Raji (cell line): Measurements from ENCODE around the gene MEF2B.

ENCODE experiments used
- POLR2A ChIP-seq: IDR thresholded peaks from 2 replicates; pipeline ENCODE4 v1.6.1; 2011; ENCODE audit warnings: low read depth, low read length, control low read depth; ENCODE audit not compliant: insufficient read depth

Gene MEF2B

DNA sequence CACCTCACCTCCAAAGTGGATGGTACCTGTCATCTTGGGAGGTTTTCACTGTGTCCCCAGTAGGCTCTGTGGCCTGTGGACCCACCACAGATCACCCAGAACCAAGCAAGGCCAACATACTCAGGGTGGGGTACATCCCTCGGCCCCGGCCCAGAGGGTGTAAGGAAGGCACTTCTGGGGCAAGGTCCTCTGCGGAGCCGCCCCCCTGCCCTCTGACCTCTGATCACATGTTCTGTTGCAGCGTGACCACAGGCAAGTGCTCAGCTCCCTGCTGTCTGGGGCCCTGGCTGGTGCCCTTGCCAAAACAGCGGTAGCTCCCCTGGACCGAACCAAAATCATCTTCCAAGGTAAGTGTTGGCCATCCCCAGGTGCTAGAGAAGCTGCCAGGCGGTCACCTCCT is 68.5 kb downstream of the MEF2B start:
- TF ChIP-seq POLR2A = no peak

DNA sequence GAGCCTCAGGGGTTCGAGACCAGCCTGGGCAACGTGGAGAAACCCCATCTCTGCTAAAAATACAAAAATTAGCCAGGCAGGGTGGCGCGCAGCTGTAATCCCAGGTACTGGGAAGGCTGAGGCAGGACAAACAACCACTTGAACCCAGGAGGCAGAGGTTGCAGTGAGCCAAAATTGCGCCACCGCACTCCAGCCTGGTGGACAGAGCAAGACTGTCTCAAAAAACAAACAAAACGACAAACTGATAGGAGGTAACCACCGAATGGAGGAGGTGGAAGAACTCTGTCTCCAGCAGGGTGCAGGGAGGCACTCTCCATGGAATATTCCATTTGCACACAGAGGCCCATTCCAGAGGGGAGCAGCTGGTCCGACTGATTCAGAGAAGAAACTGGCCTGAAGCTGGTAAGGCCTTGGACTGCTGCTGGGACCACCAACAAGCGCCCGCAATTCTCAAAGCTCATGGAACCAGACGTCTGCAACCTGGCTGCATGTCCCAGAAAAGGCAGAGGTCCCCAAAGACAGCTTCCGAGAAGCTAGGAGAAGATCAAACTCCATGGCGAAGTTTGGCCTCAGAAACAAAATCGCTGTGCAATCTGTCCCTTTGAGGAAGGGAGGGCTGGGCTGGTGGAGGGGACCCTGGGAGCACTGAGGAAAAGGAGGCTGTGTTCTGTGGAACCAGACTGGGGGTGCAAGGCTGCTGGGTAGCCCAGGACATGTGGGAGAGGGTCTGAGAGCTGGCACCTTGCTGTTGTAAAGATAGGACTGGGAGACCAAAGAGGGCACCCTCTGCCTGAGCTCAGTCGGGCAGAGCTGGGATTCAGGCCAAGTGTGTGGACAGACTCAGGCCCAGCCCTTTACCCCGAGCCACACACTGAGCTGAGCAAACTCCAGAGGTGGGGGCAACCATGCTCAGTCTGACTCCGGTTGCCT is 71.1 kb downstream of the MEF2B start:
- no peak for TF ChIP-seq POLR2A

DNA sequence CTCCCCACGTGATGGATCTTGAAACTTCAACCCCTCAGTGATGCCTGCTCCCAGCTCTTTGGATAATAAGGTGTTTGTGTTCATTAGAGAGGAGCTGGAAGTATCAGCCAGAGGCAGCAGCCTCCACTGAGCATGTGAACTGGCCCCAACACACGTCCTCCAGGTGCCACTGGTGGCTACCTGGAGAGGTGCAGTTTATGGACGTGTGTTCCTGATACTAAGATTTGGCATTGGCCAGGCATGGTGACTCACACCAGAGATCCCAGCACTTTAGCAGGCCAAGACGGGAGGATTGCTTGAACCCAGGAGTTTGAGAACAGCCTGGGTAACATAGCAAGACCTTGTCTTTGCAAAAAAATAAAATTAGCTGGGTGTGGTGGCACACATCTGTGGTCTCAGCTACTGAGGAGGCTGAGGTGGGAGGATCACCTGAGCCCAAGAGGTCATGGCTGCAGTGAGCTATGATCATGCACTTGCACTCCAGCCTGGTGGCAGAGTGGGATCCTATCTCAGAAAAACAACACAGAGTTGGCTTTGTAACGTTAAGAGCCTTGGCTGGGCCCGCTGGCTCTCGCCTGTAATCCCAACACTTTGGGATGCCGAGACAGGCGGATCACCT is 71.9 kb downstream of the MEF2B start:
- TF ChIP-seq POLR2A = no peak

DNA sequence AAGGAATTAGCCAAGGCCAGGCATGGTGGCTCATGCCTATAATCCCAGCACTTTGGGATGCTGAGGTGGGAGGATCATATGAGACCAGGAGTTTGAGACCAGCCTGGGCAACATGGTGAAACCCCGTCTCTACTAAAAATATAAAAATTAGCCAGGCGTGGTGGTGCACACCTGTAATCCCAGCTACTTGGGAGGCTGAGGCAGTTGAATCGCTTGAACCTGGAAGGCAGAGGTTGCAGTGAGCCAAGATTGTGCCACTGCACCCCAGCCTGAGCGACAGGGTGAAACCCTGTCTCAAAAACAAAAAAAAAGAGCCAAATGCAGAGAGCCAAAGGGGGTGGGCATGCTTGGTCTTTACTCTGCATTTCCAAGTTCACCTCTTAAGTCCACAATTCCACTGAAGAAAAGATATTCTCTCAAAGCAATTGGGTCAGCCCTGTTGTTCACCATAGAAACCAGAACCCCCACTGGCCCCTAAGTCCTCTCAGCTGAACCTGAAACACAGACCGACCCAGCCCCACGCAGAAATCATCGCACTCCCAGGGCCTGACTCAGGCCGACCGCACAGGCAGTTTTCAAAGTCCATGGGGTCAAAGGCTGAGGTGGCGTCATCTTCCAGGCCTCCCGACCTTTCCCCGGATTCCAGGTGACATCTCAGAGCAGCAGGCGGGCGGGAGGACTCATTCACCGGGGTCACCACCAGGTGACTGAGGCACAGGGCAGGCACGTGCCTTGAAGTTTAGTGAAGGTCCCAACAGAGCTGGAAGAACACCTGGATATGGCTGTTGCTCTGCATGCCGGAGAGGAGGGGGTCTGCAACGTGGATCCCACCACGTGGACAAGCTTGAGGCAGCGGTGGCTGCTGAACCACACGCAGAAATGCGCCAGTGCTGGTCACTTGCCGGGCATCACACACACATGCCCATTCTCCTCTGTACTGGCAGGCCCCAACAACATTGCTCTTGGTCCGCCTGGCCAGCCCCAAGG is 73.1 kb downstream of the MEF2B start:
- TF ChIP-seq POLR2A = no peak

- no peak for TF ChIP-seq POLR2A
Measured at GRCh38 chr19:19095691-19096090, 74.4 kb downstream of the MEF2B start.
